K562 (cell line): Measurements from ENCODE around the gene DHTKD1. TPM values are rescaled to one million over a fixed set of nuclear protein-coding genes. Genes with fewer than 3 reads are reported as not detected.

Source experiments
- BMI1 ChIP-seq: fragments of 150-350 bp; IDR thresholded peaks from 2 replicates; pipeline ENCODE4 v1.6.1; 2014; ENCODE audit warnings: low read length
- CTCFL ChIP-seq: IDR thresholded peaks from 2 replicates; pipeline ENCODE4 v1.6.1; 2011; ENCODE audit warnings: borderline replicate concordance, low read depth, mild to moderate bottlenecking, moderate library complexity, low read length; ENCODE audit not compliant: insufficient read depth, poor library complexity, severe bottlenecking
- DPF2 ChIP-seq: fragments of 450-650 bp; IDR thresholded peaks from 2 replicates; pipeline ENCODE4 v1.6.1; 2016
- E2F6 ChIP-seq, 2 experiments: IDR thresholded peaks; 2 replicates each; pipeline ENCODE4 v1.6.1; 2011; ENCODE audit warnings: borderline replicate concordance in 1 of 2, control low read depth in 1 of 2, low read depth in 1 of 2, low read length in 1 of 2, mild to moderate bottlenecking in 1 of 2, mixed read lengths in 1 of 2, moderate library complexity in 1 of 2; ENCODE audit not compliant: insufficient read depth in 1 of 2, insufficient read length in 1 of 2, poor library complexity in 1 of 2, severe bottlenecking in 1 of 2; ENCODE audit errors: extremely low read depth in 1 of 2
- FOXA3 ChIP-seq, 2 experiments: fragments of 450-650 bp in 1 of 2; sonication (generic) in 1 of 2; formaldehyde crosslinking; IDR thresholded peaks in 1 of 2; conservative IDR thresholded peaks in 1 of 2; 2 replicates each; pipeline versions ENCODE4 v1.4.0 to v1.8.0; 2020 to 2022; ENCODE audit warnings: mild to moderate bottlenecking in 2 of 2, missing genetic modification reagents in 1 of 2
- KAT2B ChIP-seq: IDR thresholded peaks from one replicate; pipeline ENCODE4 v1.6.1; 2012; ENCODE audit warnings: low read depth, mild to moderate bottlenecking, control low read depth, inconsistent platforms, low read length, moderate library complexity
- KDM1A ChIP-seq, 2 experiments: fragments of 450-650 bp; IDR thresholded peaks; 2 replicates each; pipeline ENCODE4 v1.6.1; 2016; ENCODE audit warnings: mild to moderate bottlenecking in 2 of 2
- LEF1 ChIP-seq: fragments of 450-650 bp; IDR thresholded peaks from 2 replicates; pipeline ENCODE4 v1.6.1; 2016; ENCODE audit warnings: mild to moderate bottlenecking
- NR2C2 ChIP-seq, 2 experiments: fragments of 200-800 bp in 1 of 2; sonication (Bioruptor generic) in 1 of 2; sonication (generic) in 1 of 2; formaldehyde crosslinking in 1 of 2; IDR thresholded peaks; 2 replicates each; pipeline versions ENCODE4 v1.6.1 to v1.8.0; 2016 to 2022; ENCODE audit warnings: mild to moderate bottlenecking in 1 of 2, missing compliant biosample characterization in 1 of 2, missing genetic modification characterization in 1 of 2, missing genetic modification reagents in 1 of 2
- PHF21A ChIP-seq: fragments of 450-650 bp; IDR thresholded peaks from 2 replicates; pipeline ENCODE4 v1.6.1; 2017; ENCODE audit warnings: low read depth, borderline replicate concordance
- PKNOX1 ChIP-seq: fragments of 450-650 bp; IDR thresholded peaks from 2 replicates; pipeline ENCODE4 v1.6.1; 2016
- RNF219 ChIP-seq: fragments of 250-450 bp; sonication (Bioruptor Pico); IDR thresholded peaks from 2 replicates; pipeline ENCODE4 v1.5.0; 2022; ENCODE audit warnings: mild to moderate bottlenecking
- YBX1 ChIP-seq: fragments of 450-650 bp; IDR thresholded peaks from 2 replicates; pipeline ENCODE4 v1.7.1; 2016; ENCODE audit warnings: mild to moderate bottlenecking
- ZBTB1 ChIP-seq: sonication (generic); formaldehyde crosslinking; IDR thresholded peaks from 2 replicates; pipeline ENCODE4 v1.8.1; 2023; ENCODE audit warnings: missing genetic modification reagents, low read depth, mild to moderate bottlenecking, borderline replicate concordance
- ZBTB34 ChIP-seq: fragments of 250-450 bp; sonication (Bioruptor Pico); IDR thresholded peaks from 2 replicates; pipeline ENCODE4 v1.8.0; 2021; ENCODE audit warnings: mild to moderate bottlenecking, moderate library complexity
- ZNF512 ChIP-seq: IDR thresholded peaks from 2 replicates; pipeline ENCODE4 v1.6.1; 2016; ENCODE audit warnings: missing genetic modification characterization, missing compliant biosample characterization
- polyA plus RNA-seq, 8 experiments: library from polyadenylated mRNA; depleted of rRNA in 4 of 8; stranded (reverse) in 5 of 8; unstranded in 3 of 8; fragments of >200 nt; fragmentation: Nextera tagmentation in 2 of 8; fragmentation: Illumina TruSeq in 1 of 8; extraction: Ambion mirVana in 2 of 8; extraction: Trizol in 1 of 8; gene quantifications; 2 replicates each; pipeline versions ENCODE4 v1.2.1 to v1.2.3, GENCODE V29; 2011 to 2014; ENCODE audit warnings: inconsistent platforms in 1 of 8, missing spikeins in 1 of 8
- total RNA-seq, 7 experiments: library from RNA; depleted of rRNA in 6 of 7; stranded (reverse); fragments of >200 nt in 6 of 7; fragmentation: Illumina TruSeq in 2 of 7; extraction: Trizol in 2 of 7; gene quantifications; 2 replicates each; pipeline versions ENCODE4 v1.2.1 to v1.2.3, GENCODE V29; 2011 to 2021; ENCODE audit warnings: low replicate concordance in 1 of 7

DHTKD1 gene
- total and polyA plus RNA-seq, 9 of the 15 experiments (the other 6 are each of a cell fraction or from before 2014, with no cell fraction given), result 3.1 to 19.7 (median 6.8) TPM

GRCh38 chr10:12042797-12043651 is 25.7 kb upstream of the DHTKD1 start, which contains the start of gene UPF2 (continued):
- TF ChIP-seq CTCFL (no peak), PHF21A (no peak), BMI1 (no peak), ZBTB1 (CRISPR knock-in tag) (no peak), DPF2 (0 out of 2 replicates have a peak, but pooled peaks have one; percentile 34), FOXA3 (CRISPR knock-in tag; conservative IDR thresholded peaks at IDR 0.05 in 1 of 2, IDR thresholded peaks at IDR 0.05 in 1 of 2) (no peak), YBX1 (no peak), ZBTB34 (CRISPR knock-in tag) (no peak), NR2C2 (CRISPR knock-in tag; IDR thresholded peaks at IDR 0.05) (no peak), NR2C2 (tag; IDR thresholded peaks at IDR 0.05) (peak; percentile 70), E2F6 (IDR thresholded peaks at IDR 0.05; ENCODE audit: borderline replicate concordance in 1 of 2, extremely low read depth in 1 of 2, insufficient read depth in 1 of 2, insufficient read length in 1 of 2, low read depth in 1 of 2, low read length in 1 of 2, poor library complexity in 1 of 2, severe bottlenecking in 1 of 2) (peak; percentile 56 to 87), LEF1 (0 out of 2 replicates have a peak, but pooled peaks have one; percentile 43), PKNOX1 (peak; percentile 97), KAT2B (no peak), RNF219 (CRISPR knock-in tag) (no peak), KDM1A (IDR thresholded peaks at IDR 0.05) (no peak), ZNF512 (tag) (no peak)
